ENCODE data around the gene PTPRA. TPM values are rescaled to one million over a fixed set of nuclear protein-coding genes. Genes with fewer than 3 reads are reported as not detected.

The PTPRA gene
- total and polyA plus RNA-seq, 2 donors (not counting 3 experiments of a cell fraction or from before 2014, with no cell fraction given), result 43.2 to 53.4 TPM

- H3K9me1 ChIP-seq (replicated peaks; ENCODE audit: control insufficient read depth, extremely low read depth, insufficient read depth, low read length), result no peaks in the 10 kb centered on the region
- H3K27me3 ChIP-seq (ENCODE audit: control insufficient read depth in 2 of 2, insufficient read depth in 2 of 2, low read length in 2 of 2), result no peaks in the 10 kb centered on the region
- dilution Hi-C loops (cut with MboI; ENCODE audit: extremely low pct_ligation_motif_present, low sequenced_read_pairs) (no loop called here), intact Hi-C loops (cut with micrococcal nuclease) (no loop called here)
- H3K79me2 ChIP-seq (ENCODE audit: control insufficient read depth, insufficient read depth, low read length), result no peaks in the 10 kb centered on the region
- no TSS peak for BruUV-seq (replicated peaks)
- H3K4me2 ChIP-seq (ENCODE audit: insufficient read depth, low read length), result no peak overlapping the region
- TF ChIP-seq JUN (IDR thresholded peaks at IDR 0.05; ENCODE audit: borderline replicate concordance, insufficient read depth, insufficient read length, low read depth) (no peak), GATA2 (IDR thresholded peaks at IDR 0.05; ENCODE audit: insufficient read depth, insufficient read length, low read depth, low read length) (no peak), MYC (IDR thresholded peaks at IDR 0.05; ENCODE audit: low read depth, low read length) (no peak), EZH2 (IDR thresholded peaks at IDR 0.05; ENCODE audit: borderline replicate concordance, low read depth, low read length, severe bottlenecking) (no peak), CTCF (IDR thresholded peaks at IDR 0.05; ENCODE audit: extremely low read depth in 1 of 2, insufficient read depth in 1 of 2, low read depth in 1 of 2, low read length in 2 of 2) (no peak), MAX (IDR thresholded peaks at IDR 0.05; ENCODE audit: insufficient read depth, insufficient read length) (no peak), POLR2A (IDR thresholded peaks at IDR 0.05; ENCODE audit: low read depth, low read length) (no peak), FOS (IDR thresholded peaks at IDR 0.05; ENCODE audit: borderline replicate concordance, insufficient read depth, low read length) (no peak), POLR2AphosphoS5 (IDR thresholded peaks at IDR 0.05; ENCODE audit: insufficient read depth, low read depth, low read length) (no peak)
- ChIA-PET CTCF (no interaction called here), POLR2A (no interaction called here)
- H3K4me3 ChIP-seq (replicated peaks in 1 of 3; ENCODE audit: insufficient read depth in 1 of 3, low read depth in 1 of 3, low read length in 3 of 3), result no peak overlapping the region
- H3K27ac ChIP-seq (ENCODE audit: insufficient read depth, low read depth, low read length), result no peak overlapping the region
- no peak overlapping the region for H3K9ac ChIP-seq (replicated peaks; ENCODE audit: extremely low read depth, insufficient read depth, low read length)
- DNase-seq (ENCODE audit: low read depth, low spot score), result no peak
- H2AFZ ChIP-seq (ENCODE audit: low read depth, low read length), result no peak overlapping the region
- no peaks in the 10 kb centered on the region for H4K20me1 ChIP-seq (replicated peaks; ENCODE audit: control insufficient read depth, extremely low read depth, insufficient read depth, low read length)
- no peaks in the 10 kb centered on the region for H3K9me3 ChIP-seq (replicated peaks; ENCODE audit: control insufficient read depth, insufficient read depth, low read length)
- no peak for FAIRE-seq
- peaks cover 0 to 2% of the 10 kb centered on the region in 2 experiments for H3K36me3 ChIP-seq (ENCODE audit: control insufficient read depth in 2 of 2, extremely low read depth in 1 of 2, insufficient read depth in 2 of 2, low read length in 2 of 2)
- peaks cover 6% of the 10 kb centered on the region for H3K4me1 ChIP-seq (ENCODE audit: control insufficient read depth, extremely low read depth, insufficient read depth, low read length)
Observed at GRCh38 chr20:2836035-2836434, 37.2 kb upstream of the PTPRA start.

Measured in endothelial cell of umbilical vein (primary cell).